Activated naive CD4-positive, alpha-beta T cell treated with anti-CD3 and anti-CD28 coated beads, Interleukin-2, amount 50 U/mL, for 16 hours (primary cell): Measurements from ENCODE around the gene DOC2B.
"Not testable (repeated sequence)": the region's sequence is repeated elsewhere in the genome, so short reads cannot be mapped to it uniquely, and the experiment has no call there.

Experiments used
- DNase-seq: peaks from one replicate; pipeline ENCODE4 v3.0.0-alpha.2; 2020

Gene DOC2B

GRCh38 chr17:187130-187529 is 5.7 kb upstream of the DOC2B start:
- no peak for DNase-seq

- DNase-seq: peak; percentile 37
Measured at GRCh38 chr17:185445-186138, 4.1 kb upstream of the DOC2B start.

GRCh38 chr17:183021-183420 is 1.6 kb upstream of the DOC2B start:
- no peak for DNase-seq

GRCh38 chr17:182050-182751 is 751 bp upstream of the DOC2B start:
- DNase-seq: no peak

GRCh38 chr17:180381-181244 is 837 bp downstream of the DOC2B start:
- DNase-seq: no peak

- no peak for DNase-seq
Measured at GRCh38 chr17:179781-180380, 1.6 kb downstream of the DOC2B start.

- DNase-seq: no peak
Measured at GRCh38 chr17:179066-179432, 2.4 kb downstream of the DOC2B start.

- DNase-seq: no peak
Measured at GRCh38 chr17:178292-179065, 3.0 kb downstream of the DOC2B start.

GRCh38 chr17:177762-178161 is 3.7 kb downstream of the DOC2B start:
- no peak for DNase-seq

GRCh38 chr17:177155-177554 is 4.3 kb downstream of the DOC2B start:
- no peak for DNase-seq

GRCh38 chr17:173166-173911 is 8.1 kb downstream of the DOC2B start:
- no peak for DNase-seq

- DNase-seq: no peak
Measured at GRCh38 chr17:172401-172800, 9.0 kb downstream of the DOC2B start.

- DNase-seq: no peak
Measured at GRCh38 chr17:171871-172270, 9.6 kb downstream of the DOC2B start.

- no peak for DNase-seq
Measured at GRCh38 chr17:170130-170670, 11.2 kb downstream of the DOC2B start.

GRCh38 chr17:168614-169013 is 12.8 kb downstream of the DOC2B start:
- not testable (repeated sequence) for DNase-seq

- no peak for DNase-seq
Measured at GRCh38 chr17:165939-166338, 15.5 kb downstream of the DOC2B start.

GRCh38 chr17:164303-165235 is 16.9 kb downstream of the DOC2B start:
- no peak for DNase-seq

- no peak for DNase-seq
Measured at GRCh38 chr17:163514-164098, 17.8 kb downstream of the DOC2B start.

GRCh38 chr17:162689-163088 is 18.8 kb downstream of the DOC2B start:
- no peak for DNase-seq

- no peak for DNase-seq
Measured at GRCh38 chr17:161481-161880, 20.0 kb downstream of the DOC2B start.
